GM18520 (cell line): ENCODE data around the gene EXOC4.

Source experiments
- ATAC-seq: cut with Tn5 transposase; IDR thresholded peaks from one replicate; pipeline ENCODE4 v1.9.1; 2021; ENCODE audit not compliant: unreplicated experiment

The EXOC4 gene

DNA sequence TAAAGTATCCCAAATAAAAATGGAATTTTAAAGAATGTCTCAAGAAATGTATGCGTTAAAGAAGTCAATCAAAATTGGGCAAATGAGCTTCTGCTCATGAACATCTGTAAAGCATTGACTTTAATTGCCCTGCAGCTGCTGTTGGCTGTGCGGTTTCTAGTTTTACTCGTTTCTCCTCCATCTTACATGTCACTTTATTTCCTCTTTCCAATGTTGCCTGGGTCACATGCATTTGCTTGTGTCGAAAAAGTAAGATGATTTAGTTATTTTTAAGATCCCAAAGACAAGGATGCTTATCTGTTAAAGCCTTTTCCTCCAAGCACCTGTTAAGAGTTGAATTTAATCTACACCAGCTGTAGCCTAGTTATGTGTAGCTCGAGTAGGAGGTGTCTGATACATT is 310.4 kb downstream of the EXOC4 start:
- no peak for ATAC-seq

DNA sequence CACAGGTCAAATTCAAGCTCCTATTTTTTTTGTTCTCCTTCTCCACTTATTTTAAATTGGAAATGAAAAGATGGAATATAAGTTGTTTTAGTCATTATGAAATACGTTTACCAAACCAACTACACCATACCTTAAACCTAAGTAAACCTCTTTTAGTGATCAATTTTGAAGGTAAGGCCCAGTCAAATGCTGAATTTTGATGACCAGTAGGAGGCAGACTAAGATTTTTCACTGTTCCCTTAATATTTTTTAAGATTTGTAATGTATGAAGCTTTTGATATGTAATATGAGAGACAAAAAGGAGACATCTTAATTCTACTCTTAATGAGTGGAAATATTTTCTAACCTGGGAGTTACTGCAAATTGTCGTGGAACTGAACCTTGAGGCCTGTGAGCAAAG is 311.6 kb downstream of the EXOC4 start:
- ATAC-seq, result no peak

DNA sequence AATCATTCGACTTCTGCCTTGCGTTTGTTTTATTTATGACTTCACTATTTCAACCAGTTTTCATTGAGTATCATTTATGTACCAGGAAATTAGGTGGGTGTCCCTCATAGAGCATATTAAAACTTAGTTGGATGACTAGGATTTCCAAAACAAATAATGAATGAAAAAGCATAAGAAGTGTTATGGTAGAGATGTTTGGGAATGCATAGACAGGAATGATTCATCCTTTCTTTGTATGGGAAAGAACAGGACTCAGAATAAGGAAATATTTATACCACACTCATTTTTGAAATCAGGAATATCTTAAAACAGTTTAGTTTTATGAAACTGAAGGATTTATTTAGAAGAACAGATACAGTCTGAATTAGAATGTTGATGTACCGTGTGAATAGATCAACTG is 315.7 kb downstream of the EXOC4 start:
- ATAC-seq, result no peak

DNA sequence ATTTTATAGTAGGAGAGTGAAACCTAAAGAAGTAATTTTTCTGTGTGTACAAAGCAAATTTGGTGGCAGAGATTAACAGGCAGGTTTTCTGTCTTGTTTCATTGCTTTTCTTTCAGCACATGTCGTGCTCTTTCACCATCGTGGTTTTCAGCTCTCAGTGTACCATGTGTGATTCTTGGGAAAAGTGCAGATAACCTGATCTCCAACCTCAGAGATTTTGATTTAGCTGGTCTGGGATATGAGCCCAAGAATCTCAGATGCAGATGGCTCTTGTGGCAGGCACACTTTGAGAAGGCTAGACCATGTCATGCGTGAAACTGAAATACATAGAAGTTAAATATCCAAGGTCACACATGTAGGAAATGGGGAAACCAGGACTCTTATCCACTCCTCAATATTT is 317.4 kb downstream of the EXOC4 start:
- ATAC-seq, result no peak

DNA sequence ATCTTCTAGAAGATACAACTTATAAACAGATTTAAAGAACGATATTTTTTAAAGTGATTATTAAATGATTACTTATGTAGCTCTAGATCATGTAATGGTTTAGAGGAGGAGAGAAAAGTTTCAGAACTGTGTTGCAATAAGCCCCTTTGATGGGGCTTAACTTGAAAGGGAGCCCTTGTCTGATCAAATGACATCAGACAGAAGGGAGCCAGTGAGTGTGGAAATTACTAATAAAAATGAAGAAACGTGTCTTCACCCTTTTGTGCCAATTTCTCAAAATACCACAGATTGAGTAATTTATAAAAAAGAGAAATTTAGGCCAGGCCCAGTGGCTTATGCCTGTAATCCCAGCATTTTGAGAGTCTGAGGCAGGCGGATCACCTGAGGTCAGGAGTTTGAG is 318.2 kb downstream of the EXOC4 start:
- ATAC-seq, result no peak

DNA sequence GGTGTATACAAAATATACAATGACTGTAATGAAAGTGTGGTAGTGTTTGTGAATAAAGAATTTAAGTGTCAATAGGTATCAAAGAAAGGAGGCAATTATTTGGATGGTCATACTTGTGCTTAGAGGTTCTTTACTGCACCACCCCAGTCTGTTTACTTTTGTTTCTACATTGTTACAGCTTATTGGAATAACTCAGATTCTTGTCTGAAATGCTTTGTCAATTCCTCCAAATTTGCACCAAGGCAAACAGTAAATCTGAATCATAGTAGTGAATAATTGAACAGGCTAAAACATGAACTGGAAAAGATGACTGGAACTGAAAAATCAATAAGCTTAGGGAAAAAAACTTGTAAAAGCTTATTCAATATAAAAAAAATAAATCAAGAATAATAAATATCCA is 319.2 kb downstream of the EXOC4 start:
- ATAC-seq, result no peak

DNA sequence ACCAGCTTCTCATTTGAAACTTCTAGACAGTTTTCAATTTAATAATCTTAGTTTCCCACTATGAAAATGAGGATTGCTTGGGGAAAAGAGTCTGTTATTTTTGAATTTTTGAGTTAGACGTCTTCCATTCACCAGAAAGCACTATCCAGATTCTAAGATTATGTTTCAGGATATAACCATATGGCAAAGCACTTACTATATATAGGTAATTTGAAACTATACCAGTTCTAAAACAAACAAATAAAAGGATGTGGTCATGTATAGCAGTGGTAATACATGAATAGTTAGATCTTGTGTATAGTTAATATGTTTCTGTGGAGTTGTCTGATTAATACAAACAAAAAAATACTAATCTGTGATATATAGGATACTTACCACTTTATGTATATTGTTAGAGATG is 320.0 kb downstream of the EXOC4 start:
- no peak for ATAC-seq

DNA sequence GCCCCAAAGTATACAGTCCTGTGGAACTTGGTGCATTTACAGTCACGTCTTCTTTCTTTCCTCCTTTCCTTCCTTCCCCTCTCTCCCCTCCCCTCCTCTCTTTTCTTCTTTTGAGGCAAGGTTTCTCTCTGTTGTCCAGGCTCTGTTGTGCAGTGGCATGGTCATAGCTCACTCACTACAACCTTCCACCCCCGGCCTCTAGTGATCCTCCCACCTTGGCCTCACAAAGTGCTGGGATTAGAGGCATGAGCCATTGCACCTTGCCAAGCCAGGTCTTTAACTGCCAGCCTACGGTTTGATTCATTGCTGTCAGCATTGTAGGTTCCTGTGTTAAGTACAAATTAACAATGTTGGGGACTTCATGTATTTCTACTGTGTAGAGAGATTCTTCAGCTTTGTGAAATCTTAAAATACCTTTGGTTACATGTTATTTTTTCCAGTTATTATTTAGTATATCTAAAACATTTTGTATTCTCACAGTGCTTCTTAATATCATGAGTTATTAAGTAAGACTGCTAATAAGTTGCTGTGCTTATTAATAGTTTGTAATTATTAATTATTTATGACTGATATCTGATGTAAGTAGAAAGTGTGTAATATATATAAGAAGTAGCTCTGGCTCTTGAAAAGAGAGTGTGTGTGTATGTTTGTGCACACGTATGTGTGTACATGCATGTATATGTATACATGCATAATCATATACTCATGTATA is 320.8 kb downstream of the EXOC4 start:
- ATAC-seq, result no peak

DNA sequence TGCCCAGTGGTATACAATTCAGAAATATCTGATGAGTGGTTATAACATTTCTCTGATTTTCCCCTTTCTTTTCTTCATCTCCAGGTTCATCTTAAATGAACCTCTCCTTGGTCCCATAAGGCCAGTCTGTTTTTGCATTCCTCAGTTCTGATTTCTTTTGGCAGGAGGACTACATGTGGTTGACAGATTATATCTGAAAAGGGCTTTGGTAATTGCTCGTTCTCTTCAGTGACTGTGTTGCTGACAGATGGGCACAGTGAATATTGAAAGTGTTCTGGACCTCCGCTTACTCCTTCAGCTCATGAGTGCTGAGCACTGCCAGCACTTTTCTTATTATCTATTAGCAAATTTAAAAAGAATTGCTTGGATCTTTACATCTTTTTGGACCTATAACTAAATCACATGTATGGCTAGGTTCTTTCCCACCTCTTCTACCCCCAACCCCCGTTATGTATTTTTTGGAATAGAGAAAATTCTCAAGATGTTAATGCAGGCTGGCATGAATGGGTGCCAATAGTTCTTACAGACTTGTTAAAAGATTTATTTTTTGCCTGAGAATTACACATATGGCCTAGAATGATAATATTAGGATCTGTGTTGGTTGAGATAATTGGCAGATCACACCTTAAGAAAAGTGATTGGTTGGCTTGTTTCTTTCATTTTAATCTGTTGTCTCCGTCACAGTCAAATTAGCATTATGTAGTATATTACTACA is 323.0 kb downstream of the EXOC4 start:
- no peak for ATAC-seq

DNA sequence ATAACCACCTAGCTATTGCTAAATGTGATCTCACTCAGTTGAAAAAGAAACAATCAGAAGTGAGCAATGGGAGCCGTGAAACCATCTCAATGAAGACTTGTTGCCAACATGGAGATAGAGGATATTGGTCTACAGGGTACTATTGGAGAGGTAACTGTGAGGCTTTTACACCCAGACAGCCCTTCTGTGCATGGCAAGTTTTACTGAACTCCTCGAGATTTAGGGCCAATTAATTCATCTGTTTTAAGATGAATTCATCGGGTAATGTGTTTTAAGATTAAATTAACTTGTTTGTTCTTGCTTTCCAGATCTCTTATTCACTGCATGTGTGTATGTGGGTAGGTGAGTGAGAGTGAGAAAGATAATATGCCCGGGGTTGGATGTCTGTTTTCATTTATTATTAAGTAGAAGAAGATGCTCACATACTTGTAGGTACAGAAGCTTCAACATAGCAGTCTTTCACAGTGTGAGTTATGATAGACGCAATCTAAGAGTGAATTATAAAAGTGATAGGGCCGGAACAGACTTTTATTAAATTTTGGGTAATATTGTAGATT is 323.8 kb downstream of the EXOC4 start:
- ATAC-seq, result no peak

DNA sequence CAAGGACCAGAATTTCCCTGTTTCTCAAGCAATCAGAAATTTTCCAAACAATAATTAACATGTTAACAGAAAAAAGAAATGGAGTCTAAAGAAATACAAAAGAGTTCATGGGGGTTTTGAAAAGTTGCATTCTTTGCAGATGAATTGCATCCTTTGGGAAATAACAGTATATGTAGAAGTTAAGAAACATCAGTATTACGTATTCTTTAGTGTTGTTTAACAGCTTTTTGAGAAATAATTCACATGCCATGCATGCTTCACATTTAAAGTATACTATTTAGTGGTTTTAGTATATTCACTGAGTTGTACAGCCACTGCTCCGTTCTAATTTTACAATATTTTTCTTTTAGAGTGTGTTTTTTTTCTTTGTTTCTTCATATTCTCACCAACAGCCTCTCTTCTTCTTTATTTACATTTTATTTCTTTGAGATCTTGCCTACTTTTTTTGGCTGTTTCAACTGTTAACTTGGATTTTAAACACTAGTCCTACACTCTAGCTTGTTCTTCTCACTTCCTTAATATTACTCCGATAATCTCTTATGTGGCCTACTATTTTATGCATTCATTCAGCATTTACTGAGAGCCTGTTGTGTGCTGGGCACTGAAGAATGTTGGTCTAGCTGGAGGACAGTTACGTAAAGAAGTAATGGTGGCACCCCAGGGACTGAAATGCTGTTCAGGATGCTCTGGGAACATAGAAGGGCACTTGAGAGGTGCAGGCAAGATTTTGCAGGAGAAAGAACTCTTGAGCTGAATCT is 330.1 kb downstream of the EXOC4 start:
- ATAC-seq, result no peak

DNA sequence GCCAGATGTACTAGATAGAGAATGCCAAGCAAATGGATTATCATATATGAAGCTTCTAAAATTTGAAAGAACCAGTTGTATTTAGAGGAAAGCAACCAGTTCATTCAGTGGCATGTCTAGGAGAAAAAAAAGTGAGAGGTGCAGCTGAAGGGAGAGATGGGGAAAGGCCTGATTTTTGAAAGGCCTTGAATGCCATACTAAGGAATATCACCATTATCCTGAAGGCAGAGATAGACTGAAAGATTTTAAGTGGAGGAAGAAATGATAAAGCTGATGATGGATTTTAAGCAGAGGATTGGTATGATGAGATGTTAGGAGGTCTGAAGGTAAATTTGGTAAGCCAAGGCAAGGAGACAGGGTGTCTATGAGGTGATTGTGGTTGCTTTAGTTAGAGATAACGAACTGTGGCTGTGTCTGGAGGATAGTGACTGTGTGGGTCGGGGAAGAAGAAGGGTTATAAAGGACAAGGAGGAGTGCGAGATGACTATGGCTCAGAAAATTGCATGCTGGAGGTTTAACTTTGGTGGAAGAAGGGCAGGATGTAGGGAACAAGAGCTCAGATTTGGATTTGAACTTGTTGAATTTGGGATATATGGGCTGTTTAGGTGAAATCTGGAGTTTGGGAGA is 330.8 kb downstream of the EXOC4 start:
- ATAC-seq, result no peak

DNA sequence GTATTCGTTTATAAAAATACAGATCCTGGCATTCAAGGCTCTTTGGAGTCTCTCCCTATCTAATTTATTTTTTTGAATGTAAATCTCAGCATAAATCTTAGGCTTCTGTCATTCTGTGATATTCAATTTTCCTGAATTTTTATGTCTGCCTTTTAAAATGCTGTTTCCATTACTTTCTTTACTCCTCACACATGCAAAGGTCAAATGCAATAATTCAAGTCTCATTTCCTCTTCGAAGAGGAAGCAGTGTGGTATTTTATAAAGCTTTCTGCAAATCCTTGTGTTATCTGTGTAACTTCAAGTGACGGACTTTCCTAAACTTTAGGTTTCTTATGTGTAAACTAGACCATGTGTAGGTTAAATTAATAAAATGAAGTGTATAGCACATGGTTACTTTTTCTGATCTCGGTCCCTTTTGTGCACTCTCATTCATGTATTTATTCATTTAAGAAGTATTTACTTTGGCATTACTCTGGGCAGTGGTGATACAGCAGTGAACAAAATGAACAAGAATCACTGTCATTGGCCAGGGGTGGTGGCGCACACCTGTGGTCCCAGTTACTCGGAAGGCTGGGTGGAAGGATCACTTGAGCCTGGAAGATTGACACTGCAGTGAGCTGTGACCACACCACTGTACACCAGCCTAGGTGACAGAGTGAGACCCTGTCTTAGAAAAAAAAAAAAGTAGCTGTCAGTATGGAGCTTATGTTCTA is 332.2 kb downstream of the EXOC4 start:
- ATAC-seq, result no peak

DNA sequence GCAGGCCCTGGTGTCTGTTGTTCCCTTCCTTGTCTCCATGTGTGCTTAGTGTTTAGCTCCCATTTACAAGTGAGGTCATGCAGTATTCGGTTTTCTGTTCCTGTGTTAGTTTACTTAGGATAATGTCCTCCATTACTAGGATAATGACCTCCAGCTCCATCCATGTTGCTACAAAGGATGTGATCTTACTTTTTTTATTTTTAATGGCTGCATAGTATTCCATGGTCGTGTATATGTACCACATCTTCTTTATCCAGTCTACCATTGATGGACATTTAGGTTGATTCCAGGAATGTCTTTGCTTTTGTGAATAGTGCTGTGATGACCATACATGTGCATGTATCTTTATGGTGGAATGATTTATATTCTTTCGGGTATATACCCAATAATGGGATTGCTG is 333.4 kb downstream of the EXOC4 start:
- no peak for ATAC-seq

DNA sequence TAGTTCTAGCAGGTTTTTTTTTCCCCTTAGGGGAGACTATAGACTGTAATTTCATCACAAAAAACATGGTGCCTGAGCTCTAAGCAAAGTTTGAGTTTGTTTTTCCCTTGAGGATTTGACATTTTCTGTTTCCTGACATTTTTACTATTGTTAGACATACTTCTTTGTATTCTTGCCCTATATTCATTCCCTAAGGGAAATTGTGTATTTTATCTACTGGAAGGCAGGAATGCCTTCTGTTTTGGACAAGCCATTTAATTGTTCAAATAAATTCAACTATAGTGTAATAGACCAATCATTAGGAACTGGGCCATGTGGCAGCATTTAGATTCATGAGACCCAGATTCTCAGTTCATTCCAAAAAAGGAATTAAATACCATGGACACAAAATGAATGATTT is 335.0 kb downstream of the EXOC4 start:
- ATAC-seq, result no peak

DNA sequence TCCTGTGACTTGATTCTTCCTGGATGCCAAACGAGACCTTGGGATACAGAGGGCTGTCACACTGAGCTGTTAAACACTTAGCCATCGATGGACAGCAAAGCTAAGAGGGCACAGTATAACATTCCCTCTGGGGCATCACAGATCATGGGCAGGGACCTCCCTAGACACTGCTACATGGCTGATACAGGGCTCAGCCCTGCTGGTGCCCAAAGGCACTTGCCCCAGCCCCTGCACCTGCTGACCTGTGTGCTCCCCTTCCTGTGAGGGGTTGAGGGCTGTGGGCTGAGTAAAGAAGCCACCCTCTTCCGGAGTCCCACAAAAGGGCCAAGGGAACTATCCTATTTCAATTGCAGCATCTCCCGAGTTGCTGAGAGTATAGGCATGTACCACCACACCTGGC is 337.9 kb downstream of the EXOC4 start:
- ATAC-seq, result no peak

DNA sequence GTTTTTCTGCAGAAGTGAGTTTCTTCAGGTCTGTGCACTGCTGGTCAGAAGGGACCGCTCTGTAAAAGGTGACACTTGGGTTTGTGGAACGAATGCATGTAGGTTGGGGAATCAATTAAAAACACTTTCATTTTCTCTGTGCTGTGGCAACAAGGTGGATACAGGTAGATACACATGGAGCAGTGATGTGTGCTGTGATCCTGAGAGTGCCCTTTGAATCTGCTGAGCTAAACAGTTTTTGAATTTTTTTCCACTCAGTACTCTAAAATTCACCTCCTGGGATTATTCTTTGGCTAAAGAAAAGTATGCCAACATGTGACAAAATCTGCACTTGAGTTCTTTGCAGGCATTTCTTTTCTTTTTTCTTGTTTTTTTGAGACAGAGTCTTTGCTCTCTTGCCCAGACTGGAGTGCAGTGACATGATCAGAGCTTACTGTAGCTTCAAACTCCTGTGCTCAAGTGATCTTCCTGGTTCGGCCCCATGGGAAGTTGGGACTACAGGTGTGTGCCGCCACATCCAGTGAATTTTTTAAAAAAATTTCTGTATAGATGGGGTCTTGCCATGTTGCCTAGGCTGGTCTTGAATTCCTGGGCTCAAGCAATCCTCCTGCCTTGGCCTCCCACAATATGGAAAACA is 338.9 kb downstream of the EXOC4 start:
- ATAC-seq, result no peak

DNA sequence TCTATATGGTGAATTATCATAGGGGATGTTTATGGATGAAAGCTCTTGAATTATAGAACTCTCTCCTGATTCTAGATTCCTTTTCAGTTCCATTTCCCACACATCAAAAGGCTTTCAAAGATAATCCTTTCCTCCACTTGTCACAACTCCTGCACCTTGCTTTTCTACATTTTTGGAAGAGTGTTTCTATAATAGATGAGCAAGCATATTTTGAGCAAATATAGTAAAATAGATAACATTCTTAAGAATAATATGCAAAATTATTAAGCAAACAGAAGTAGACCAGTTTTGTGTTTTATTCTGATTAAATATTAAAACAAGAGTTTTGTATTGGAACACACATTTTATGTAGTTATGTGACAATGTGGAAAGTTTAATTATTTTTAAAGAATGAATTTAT is 340.7 kb downstream of the EXOC4 start:
- no peak for ATAC-seq

DNA sequence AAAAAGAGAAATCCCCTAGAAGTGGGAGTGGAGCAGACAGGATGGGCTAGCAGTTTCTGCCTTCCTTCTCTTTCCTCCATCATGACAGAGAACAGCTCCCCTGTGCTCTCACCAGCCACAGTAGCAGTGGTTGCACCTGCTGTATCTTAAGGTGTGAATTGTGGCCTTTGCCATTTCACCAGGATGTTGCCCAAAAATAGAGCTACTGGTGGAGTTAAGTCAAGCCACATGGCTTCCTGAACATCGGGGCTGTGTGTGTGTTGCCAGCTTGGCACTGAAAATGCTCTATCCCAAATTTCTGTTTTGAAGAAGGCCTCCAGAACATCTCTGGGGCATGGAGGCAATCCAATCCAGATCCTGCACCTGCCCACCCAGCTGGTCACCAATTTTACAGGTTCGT is 348.7 kb downstream of the EXOC4 start:
- ATAC-seq, result no peak

DNA sequence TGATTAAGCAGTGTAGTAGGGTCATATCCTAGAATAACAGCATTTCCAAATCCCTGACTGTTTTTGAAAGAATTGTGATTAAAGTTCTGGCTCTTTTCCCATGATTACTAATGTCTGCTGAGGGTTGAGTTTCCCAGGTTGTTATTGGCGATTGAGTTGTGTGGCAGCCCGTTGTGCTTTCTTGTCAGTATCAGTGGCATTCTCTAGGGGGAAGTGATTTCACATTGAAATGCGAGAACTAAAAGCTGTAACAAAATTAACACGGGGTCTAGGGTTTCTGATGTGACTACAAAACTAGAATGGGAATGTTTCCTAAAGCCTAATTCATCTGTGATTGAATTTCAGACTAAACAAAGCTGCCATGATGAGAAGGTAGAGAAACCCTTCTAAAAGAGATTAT is 349.4 kb downstream of the EXOC4 start:
- ATAC-seq, result no peak
